ENCODE data around the gene FAM110C.

DNA sequence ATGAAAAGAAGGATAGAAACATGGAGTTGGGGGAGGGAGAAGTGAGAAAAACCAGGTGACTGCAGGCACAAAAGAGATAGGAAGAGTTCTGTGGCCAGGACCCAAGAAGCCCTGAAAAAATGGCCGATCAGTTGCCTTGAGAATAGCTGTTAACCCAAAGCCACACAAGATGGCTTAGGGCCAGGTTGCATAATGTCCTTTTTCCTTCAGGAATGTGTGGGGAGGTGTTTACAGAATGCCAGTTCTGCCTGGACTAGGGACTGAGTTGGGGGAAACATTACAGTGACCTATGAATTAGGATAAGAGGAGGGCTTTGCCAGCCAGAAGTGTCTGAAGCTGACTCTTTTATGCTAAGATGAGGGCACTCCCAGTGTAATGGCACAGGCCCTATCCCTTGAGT, 17.1 kb downstream of the FAM110C start:
- TF ChIP-seq EP300 (IDR thresholded peaks at IDR 0.05) (no peak), POLR2AphosphoS5 (IDR thresholded peaks at IDR 0.05) (no peak)
- TF ChIP-seq, protein P1, sequence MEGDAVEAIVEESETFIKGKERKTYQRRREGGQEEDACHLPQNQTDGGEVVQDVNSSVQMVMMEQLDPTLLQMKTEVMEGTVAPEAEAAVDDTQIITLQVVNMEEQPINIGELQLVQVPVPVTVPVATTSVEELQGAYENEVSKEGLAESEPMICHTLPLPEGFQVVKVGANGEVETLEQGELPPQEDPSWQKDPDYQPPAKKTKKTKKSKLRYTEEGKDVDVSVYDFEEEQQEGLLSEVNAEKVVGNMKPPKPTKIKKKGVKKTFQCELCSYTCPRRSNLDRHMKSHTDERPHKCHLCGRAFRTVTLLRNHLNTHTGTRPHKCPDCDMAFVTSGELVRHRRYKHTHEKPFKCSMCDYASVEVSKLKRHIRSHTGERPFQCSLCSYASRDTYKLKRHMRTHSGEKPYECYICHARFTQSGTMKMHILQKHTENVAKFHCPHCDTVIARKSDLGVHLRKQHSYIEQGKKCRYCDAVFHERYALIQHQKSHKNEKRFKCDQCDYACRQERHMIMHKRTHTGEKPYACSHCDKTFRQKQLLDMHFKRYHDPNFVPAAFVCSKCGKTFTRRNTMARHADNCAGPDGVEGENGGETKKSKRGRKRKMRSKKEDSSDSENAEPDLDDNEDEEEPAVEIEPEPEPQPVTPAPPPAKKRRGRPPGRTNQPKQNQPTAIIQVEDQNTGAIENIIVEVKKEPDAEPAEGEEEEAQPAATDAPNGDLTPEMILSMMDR (IDR thresholded peaks at IDR 0.05): no peak

Data from esophagus muscularis mucosa (tissue), 4 donors.